AG10803 (cell line): ENCODE results near the gene GJB6.

Experiments
- DNase-seq: peaks from one replicate; pipeline ENCODE4 v3.0.0; 2010; ENCODE audit warnings: low read depth
- H3K4me3 ChIP-seq: 2 replicates; pipeline ENCODE4 v1.5.1; 2011; ENCODE audit warnings: mild to moderate bottlenecking, low read length, control low read depth
- CTCF ChIP-seq: conservative IDR thresholded peaks from 2 replicates; pipeline ENCODE4 v1.5.1; 2011; ENCODE audit warnings: mild to moderate bottlenecking, low read length, control low read depth, inconsistent platforms

The GJB6 gene

GRCh38 chr13:20191311-20192157 is 40.6 kb downstream of the GJB6 start:
- TF ChIP-seq CTCF, result no peak
- no peak for DNase-seq
- H3K4me3 ChIP-seq, result no peak overlapping the region

GRCh38 chr13:20190481-20191310 is 41.4 kb downstream of the GJB6 start:
- TF ChIP-seq CTCF, result no peak
- no peak overlapping the region for H3K4me3 ChIP-seq
- peak; percentile 75 for DNase-seq

GRCh38 chr13:20190076-20190475 is 42.0 kb downstream of the GJB6 start:
- no peak overlapping the region for H3K4me3 ChIP-seq
- DNase-seq, result no peak

GRCh38 chr13:20188667-20189553 is 43.2 kb downstream of the GJB6 start:
- DNase-seq, result no peak
- H3K4me3 ChIP-seq, result no peak overlapping the region
- no peak for TF ChIP-seq CTCF

More at GRCh38 chr13:20190076-20190475, 42.0 kb downstream of the GJB6 start:
- TF ChIP-seq CTCF, result no peak

GRCh38 chr13:20186771-20187170 is 45.3 kb downstream of the GJB6 start:
- DNase-seq, result no peak

More at GRCh38 chr13:20186771-20187170, 45.3 kb downstream of the GJB6 start:
- no peak overlapping the region for H3K4me3 ChIP-seq
- no peak for TF ChIP-seq CTCF
